Calu3 (cell line): Measurements from ENCODE around the gene TIE1. TPM values are rescaled to one million over a fixed set of nuclear protein-coding genes. Genes with fewer than 3 reads are reported as not detected.

Experiments
- BruUV-seq: library from RNA; stranded (reverse); fragments of 400-500 nt; replicated peaks from 2 replicates; lab custom pipeline; 2021; lab: Mats Ljungman, UMichigan
- CTCF ChIA-PET: fragments of 300-600 bp; sonication (Branson Sonifier 250); formaldehyde crosslinking; loops from one replicate; lab custom pipeline; 2022; ENCODE audit warnings: antibody characterized with exemption; lab: Charles Lee
- DNase-seq: peaks from one replicate; pipeline ENCODE4 v3.0.0; 2022
- H3K27ac Mint-ChIP-seq: one replicate; pipeline ENCODE4 v1.8.0; 2022; ENCODE audit warnings: mixed read lengths; ENCODE audit not compliant: unreplicated experiment
- H3K27me3 Mint-ChIP-seq: one replicate; pipeline ENCODE4 v1.8.0; 2022; ENCODE audit warnings: mixed read lengths; ENCODE audit not compliant: unreplicated experiment
- H3K36me3 Mint-ChIP-seq: one replicate; pipeline ENCODE4 v1.8.0; 2022; ENCODE audit warnings: mild to moderate bottlenecking, moderate library complexity, mixed read lengths; ENCODE audit not compliant: insufficient read depth, unreplicated experiment
- H3K4me1 Mint-ChIP-seq: one replicate; pipeline ENCODE4 v1.8.0; 2022; ENCODE audit warnings: mild to moderate bottlenecking, low read depth, mixed read lengths; ENCODE audit not compliant: unreplicated experiment
- H3K4me3 Mint-ChIP-seq: one replicate; pipeline ENCODE4 v1.8.0; 2022; ENCODE audit warnings: mild to moderate bottlenecking, low read depth, moderate library complexity, mixed read lengths; ENCODE audit not compliant: unreplicated experiment
- H3K9me3 Mint-ChIP-seq: one replicate; pipeline ENCODE4 v1.8.0; 2022; ENCODE audit warnings: low read depth, mixed read lengths; ENCODE audit not compliant: unreplicated experiment
- intact Hi-C: fragments of 100-400 bp; cut with micrococcal nuclease; formaldehyde crosslinking; loops from one replicate; pipeline ENCODE4 v1.10.0; 2022; ENCODE audit not compliant: unreplicated experiment
- microRNA-seq: library from miRNA; unstranded; fragments of <30 nt; microRNA quantifications from one replicate; pipeline ENCODE4 v1.2.0, GENCODE V29; 2022
- total RNA-seq: library from RNA; stranded (reverse); gene quantifications from 2 replicates; pipeline ENCODE4 v1.2.3, GENCODE V29; 2022
- TF ChIP-seq, protein P1 (sequence below): fragments of 200-600 bp; IDR thresholded peaks from one replicate; pipeline ENCODE4 v1.8.0; 2022; ENCODE audit warnings: antibody characterized with exemption; ENCODE audit not compliant: unreplicated experiment

TIE1 gene
- total RNA-seq, 1 experiment from 2014 or later = not detected

DNA sequence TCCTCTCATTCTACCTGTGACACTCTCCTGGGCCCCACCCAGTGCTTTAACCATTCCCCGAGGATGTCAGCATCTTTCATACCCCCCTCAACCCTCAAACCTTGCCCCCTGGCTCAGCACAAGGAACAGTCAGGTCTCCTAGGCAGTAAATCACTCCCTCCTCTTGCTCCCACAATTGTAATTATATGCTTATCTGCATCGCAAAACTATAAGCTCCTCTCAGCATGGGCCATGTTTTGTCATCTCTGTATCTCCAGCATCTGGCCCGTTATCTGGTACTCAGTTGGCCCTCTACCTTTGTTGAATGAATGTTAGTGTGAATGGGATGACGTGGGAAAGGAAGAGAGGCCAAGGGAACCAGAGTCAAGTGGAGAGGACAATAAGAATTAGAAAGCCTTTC is 69.8 kb downstream of the TIE1 start:
- H3K27ac Mint-ChIP-seq = no peak overlapping the region
- no peaks in the 10 kb centered on the region for H3K27me3 Mint-ChIP-seq
- no peak overlapping the region for H3K4me3 Mint-ChIP-seq
- H3K9me3 Mint-ChIP-seq = no peaks in the 10 kb centered on the region
- DNase-seq = no peak
- CTCF ChIA-PET = interaction anchor here (0.7 kb wide), 2 partner anchors 177 to 896 kb away, joined by 4 read pairs; no protein-coding TSS in a partner anchor
- peaks cover 18% of the 10 kb centered on the region for H3K4me1 Mint-ChIP-seq
- BruUV-seq = no TSS peak
- TF ChIP-seq, protein P1, sequence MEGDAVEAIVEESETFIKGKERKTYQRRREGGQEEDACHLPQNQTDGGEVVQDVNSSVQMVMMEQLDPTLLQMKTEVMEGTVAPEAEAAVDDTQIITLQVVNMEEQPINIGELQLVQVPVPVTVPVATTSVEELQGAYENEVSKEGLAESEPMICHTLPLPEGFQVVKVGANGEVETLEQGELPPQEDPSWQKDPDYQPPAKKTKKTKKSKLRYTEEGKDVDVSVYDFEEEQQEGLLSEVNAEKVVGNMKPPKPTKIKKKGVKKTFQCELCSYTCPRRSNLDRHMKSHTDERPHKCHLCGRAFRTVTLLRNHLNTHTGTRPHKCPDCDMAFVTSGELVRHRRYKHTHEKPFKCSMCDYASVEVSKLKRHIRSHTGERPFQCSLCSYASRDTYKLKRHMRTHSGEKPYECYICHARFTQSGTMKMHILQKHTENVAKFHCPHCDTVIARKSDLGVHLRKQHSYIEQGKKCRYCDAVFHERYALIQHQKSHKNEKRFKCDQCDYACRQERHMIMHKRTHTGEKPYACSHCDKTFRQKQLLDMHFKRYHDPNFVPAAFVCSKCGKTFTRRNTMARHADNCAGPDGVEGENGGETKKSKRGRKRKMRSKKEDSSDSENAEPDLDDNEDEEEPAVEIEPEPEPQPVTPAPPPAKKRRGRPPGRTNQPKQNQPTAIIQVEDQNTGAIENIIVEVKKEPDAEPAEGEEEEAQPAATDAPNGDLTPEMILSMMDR = no peak
- H3K36me3 Mint-ChIP-seq = peaks cover 46% of the 10 kb centered on the region
- intact Hi-C loops = no loop called here

DNA sequence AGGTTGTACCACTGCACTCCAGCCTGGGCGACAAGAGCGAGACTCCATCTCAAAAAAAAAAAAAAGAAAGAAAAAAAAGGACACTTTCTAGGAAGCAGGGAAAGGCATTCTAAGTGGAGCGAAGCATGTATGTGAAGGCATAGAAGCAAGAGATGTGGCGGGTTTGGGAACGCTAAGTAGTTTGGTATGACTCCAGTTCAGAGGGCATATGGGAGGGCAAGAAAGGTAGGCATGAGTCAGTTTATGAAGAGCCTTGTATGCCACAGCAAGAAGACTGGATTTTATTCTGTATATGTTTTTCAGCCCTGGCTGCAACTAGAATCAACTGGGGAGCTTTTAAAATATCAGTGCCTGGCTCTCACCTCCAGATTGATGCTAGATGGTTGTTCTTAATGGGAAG is 71.4 kb downstream of the TIE1 start:
- intact Hi-C loops = no loop called here
- H3K9me3 Mint-ChIP-seq = no peaks in the 10 kb centered on the region
- CTCF ChIA-PET = interaction anchor here (0.6 to 1.2 kb wide), 2 partner anchors 17 to 1931 kb away, joined by 3 to 7 read pairs; partner anchors contain the start of genes MED8 and SZT2
- no peak for DNase-seq
- peaks cover 35% of the 10 kb centered on the region for H3K36me3 Mint-ChIP-seq
- no peak overlapping the region for H3K27ac Mint-ChIP-seq
- no peak overlapping the region for H3K4me3 Mint-ChIP-seq
- no TSS peak for BruUV-seq
- H3K27me3 Mint-ChIP-seq = no peaks in the 10 kb centered on the region
- TF ChIP-seq, protein P1 = no peak
- peaks cover 9% of the 10 kb centered on the region for H3K4me1 Mint-ChIP-seq

Small RNA genes within 50 kb of the gene (microRNA-seq; reads per million reads assigned to microRNA genes)
- gene MIR6734 = 2.8 reads per million

Other genes with a start within 250 kb of the TIE1 start
- 128 and 132 TPM in 2 replicates for gene EBNA1BP2, start 128.7 kb upstream of the TIE1 start, total RNA-seq
- 0.26 and 0.56 TPM in 2 replicates for gene CFAP57, start 128.7 kb upstream of the TIE1 start, total RNA-seq
- 20.7 and 24.4 TPM in 2 replicates for gene TMEM125, start 31.0 kb upstream of the TIE1 start, total RNA-seq
- gene C1orf210, start 15.4 kb upstream of the TIE1 start, total RNA-seq = 16.8 and 19.9 TPM in 2 replicates
- gene MPL, start 36.8 kb downstream of the TIE1 start, total RNA-seq = 0.52 and 0.73 TPM in 2 replicates
- 128 and 134 TPM in 2 replicates for gene CDC20, start 58.0 kb downstream of the TIE1 start, total RNA-seq
- gene ELOVL1, start 67.0 kb downstream of the TIE1 start, total RNA-seq = 107 and 117 TPM in 2 replicates
- gene MED8, start 88.8 kb downstream of the TIE1 start, total RNA-seq = 31.1 and 32.8 TPM in 2 replicates
- gene SZT2, start 88.9 kb downstream of the TIE1 start, total RNA-seq = 77.3 and 78.7 TPM in 2 replicates
- 44.4 and 67.4 TPM in 2 replicates for gene HYI, start 152.9 kb downstream of the TIE1 start, total RNA-seq
- gene PTPRF, start 229.9 kb downstream of the TIE1 start, total RNA-seq = 240 and 318 TPM in 2 replicates